ENCODE results near the gene SMAD7. TPM values are rescaled to one million over a fixed set of nuclear protein-coding genes. Genes with fewer than 3 reads are reported as not detected.

SMAD7 gene
- total RNA-seq: 6.6 and 22.2 TPM in 2 replicates

GRCh38 chr18:48950536-48951447, at the start of gene SMAD7:
SMAD7 (minus strand) TSS chr18:48950965; CDS start chr18:48950424, 541 bp downstream.

